Dedifferentiated amniotic fluid mesenchymal stem cell (primary cell): Measurements from ENCODE around the gene TXK.

Source experiments
- DNase-seq: peaks from one replicate; pipeline ENCODE4 v3.0.0-alpha.2; 2016; ENCODE audit errors: extremely low spot score

Gene TXK

DNA sequence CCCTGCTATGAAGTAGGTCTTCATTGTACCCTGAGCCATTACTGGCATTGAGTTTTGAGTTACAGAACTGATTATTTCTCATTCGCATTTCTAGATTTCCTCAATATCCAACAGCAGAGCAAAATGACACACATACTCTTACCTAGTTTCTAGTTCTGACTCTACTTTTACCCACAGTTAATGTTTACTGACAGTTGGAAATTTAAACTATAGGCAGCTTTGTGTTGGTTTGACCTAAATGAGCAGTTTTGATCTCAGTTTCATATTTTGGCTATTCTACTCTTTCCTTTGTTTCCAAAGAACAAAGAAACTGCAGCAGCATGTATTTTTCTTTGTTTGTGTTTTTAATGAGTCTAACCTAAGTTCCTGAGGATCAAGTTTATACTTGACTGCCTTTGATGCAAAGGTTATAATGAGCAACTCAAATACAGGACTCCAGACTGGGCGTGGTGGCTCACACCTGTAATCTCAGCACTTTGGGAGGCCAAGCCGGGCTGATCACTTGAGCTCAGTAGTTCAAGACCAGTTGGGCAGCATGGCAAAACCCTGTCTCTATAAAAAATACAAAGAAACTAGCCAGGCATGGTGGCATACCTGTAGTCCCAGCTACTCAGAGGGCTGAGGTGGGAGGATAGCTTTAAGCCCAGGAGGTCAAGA lies 30.4 kb downstream of the TXK start:
- no peak for DNase-seq

DNA sequence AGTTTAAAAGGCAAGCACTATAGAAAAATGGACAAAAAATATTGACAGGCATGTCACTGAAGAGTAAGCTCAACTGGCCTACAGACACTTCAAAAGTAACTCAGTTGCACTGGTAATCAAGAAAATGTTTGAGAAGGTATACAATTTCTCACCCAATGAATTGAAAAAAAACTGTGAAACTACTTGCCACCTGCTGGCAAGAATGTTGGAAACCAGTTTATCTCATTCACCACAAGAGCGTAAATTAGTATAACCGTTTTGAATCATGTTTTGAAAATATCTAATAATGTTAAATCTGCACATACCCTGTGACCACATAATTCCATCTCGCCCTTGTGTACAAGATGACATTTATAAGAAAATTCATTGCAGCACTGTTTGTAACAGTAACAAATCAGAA lies 31.7 kb downstream of the TXK start:
- DNase-seq = no peak

DNA sequence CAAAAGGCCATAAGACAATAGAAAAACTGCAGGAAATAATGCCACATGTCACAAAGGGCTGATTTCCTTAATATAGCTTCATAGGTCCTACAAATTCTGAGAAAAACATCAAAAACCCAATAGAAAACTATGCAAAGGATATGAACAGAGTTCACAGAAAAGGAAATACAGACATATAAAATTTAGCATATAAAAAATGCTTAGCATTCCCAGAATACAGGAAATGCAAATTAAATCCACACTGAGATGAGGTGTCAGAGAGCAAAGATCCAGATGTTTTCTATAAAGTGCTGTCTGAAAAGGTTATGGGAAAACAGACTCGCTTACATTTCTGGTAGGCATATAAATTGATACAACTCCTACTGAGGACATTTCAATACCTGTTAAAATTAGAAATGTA lies 33.8 kb downstream of the TXK start:
- DNase-seq = no peak

DNA sequence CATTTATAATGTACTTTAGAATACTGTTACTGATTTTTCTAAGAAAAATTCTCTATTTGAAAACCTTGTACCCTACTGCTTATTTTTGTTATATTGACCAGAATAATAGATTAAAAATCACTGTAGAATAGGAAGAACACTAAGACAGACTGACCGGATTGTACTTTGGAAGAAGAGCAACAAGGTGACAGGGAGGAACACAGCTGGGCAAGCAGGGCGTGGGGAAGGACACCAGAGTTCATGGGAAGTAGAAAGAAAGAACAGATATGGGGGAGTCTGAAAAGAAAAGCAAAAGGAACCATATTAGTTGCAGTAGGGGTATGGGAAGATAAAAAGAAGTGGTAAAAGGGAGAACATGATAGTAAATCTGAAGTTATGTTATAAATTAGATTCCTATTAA lies 38.6 kb downstream of the TXK start:
- DNase-seq = no peak

DNA sequence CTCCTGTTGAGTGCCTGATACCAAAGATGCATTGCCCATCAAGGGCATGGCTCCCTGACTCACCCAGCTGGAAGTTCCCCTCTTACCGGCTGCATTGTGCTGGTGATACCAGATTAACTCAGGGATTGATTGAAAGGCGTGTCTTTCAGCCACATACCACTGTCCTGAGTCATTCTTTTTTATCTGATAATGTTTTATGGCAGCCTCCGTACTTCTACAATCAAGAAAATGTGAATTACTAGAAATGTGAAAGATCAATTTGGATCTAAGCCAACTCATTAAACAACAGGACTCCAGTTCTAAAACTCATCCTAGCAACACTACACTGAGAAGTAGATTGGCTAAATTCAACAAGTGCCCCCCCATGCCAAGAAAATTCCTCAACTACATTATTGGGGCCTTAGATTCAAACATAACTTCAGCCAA lies 40.0 kb downstream of the TXK start:
- no peak for DNase-seq

DNA sequence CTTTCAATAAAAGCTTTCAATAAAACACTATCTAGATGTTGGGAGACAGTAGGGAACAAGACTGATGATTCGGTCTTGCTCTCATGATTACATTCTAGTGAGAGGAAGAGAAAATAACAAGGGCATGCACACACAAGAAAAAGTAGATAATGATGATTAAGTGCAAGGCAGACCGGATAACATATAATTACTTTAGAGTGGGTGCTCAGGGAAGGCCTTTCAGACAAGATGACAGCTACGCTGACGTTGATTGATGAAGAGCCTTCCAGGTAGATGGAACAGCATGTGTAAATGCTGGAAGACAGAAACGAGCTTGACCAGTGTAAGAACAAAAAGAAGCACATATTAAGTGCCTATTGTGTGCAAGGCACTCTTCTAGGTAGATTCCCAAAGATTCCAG lies 43.4 kb downstream of the TXK start:
- no peak for DNase-seq

DNA sequence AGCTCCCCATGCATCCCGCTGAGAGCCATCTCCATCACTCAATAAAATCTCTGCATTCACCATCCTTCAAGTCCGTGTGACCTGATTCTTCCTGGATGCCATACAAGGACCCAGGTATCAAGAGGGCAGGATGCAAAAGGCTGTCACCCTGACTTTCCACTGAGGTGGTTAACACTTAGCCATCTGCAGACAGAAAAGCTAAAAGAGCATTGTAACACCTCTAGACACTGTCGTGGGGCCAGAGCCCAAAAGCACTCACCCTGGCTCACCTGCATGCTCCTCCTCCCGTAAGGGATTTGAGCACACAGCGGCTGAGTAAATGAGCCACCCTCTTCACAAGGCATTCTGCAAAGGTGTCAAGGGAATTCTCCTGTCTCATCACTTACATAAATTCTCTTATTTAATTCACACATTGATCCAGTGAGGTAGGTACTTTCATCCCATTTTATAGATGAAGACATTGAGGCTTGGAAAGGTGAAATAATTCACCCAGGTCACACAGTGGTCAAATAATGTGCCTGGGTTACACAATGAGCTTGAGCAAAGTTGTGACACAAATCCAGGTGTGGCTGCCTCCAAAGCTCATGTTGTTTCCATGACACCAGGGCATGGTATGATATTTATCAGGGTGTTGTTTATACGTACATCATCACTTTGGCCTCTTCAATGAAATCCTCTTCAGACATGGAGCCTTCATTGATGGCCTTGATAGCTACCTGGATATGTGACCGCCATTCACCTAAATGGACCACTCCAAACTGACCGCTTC lies 48.0 kb downstream of the TXK start:
- no peak for DNase-seq

DNA sequence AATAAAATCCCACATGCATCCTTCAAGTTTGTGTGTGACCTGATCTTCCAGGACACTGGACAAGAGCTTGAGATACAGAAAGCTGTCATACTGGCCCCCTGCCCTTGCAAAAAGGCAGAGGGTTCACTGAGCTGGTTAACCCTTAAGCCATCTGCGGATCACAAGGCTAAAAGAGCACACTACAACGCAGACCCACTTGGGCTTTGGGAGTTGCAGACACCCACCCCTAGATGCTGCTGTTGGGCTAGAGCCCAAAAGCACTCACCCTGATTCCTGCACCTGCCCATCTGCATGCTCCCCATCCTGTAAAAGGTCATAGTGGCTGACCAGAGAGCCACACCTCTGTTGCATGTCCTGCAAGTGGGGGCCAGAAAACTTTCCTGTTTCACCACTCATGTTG lies 51.1 kb downstream of the TXK start:
- no peak for DNase-seq

DNA sequence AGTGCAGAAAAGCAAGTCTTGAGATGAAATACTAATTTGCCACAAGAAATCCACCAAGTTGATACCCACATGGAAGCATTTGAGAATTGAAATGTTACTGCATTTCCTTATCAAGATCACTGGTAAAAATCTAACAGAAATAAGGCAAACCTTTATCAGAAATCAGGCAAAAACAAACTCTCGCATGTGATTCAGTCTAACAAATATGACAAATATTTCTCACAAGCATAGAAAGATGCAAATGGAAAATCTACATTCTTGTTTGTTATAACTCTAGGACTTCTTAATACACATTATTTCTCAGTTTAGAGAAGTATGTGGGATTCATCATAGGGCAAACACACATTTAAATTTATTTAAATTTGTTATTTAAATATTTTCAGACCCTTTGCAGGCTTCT lies 52.9 kb downstream of the TXK start:
- no peak for DNase-seq

DNA sequence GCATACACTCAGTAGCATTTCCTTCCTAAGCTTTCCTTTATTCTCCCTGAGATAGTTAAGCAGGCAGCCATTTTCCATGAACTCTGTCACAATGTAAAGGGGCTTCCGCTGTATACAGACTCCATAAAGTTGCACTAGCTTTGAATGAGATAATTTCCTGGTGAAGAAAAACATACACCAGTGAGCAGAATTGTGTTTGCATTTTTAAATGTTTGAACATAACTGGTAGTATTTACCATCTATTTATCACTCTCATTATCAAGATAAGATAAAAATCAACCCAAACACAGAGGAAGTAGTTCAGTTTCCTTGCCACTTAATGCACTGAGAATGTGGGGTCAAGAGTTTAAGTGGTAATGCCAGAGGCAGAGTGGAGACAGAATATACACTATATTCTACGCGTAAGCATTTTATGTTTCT lies 54.1 kb downstream of the TXK start:
- no peak for DNase-seq

DNA sequence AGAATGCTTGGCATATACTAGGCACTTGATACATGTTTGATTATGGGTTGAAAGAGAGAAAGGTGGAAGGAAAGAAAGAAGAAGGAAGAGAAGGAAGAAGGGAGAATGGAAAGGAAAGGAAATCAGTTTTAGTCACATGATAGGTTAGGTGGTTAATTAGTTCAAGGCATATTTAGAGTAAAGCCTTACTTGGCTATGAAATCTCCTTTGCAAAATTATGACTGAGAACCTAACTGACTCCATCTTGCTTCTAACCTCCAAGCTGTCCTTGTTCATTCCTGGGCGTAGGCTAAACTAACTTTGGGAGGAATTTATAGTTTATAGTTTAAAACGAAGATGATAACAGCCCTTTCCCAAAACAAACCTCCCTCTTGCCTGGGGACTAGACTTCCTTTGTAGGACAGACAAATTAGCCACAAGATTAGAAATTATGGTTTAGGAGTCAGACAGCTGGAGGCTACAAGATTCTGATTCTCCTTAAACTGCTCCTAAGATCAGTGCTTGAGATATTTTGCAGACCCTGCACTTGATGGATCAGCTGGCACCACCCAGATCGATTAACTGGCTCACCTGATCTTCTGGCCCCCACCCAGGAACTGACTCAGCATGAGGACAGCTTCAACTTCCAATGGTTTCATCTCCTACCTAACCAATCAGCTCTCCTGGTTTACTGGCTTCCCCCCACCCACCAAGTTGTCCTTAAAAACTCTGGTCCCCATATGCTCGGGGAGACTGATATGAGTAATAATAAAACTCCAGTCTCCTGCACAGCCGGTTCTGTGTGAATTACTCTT lies 55.0 kb downstream of the TXK start:
- DNase-seq = no peak

DNA sequence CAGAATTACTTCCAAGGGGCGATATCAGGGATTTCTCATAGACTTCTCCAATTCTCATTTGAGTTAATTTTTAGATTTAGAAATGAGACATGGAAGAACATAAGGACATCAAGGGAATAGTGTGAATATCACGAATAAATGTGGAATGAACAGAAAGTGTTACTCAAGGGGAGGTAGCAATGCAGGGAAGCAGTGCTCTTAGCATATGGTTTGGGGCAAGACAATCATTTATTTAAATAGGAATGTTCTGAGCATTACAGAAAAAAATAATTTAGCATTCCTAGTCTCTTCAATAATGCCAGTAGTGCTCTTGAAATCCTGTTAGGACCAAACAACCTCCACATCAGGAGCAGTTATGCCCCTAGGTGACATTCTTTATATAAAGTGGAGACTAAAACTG lies 55.6 kb downstream of the TXK start:
- DNase-seq = no peak

DNA sequence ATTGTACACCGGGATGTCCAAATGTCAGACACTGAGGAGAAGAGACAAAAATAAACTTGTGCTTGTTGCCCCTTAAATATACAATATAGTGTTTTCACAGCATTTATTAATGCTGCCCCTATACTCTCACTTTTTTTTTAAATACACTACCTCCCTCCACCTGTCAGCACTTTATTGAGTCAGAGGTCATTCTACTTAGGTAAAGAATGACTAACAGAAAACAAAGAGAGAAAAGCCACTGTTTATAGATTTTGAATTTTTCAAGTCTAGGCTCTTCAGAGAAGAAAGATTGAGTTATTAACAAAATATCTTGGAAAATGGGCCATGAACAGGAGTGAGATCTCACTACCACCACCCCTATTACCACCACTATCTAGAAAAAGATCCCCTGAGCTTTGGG lies 59.4 kb downstream of the TXK start:
- no peak for DNase-seq

DNA sequence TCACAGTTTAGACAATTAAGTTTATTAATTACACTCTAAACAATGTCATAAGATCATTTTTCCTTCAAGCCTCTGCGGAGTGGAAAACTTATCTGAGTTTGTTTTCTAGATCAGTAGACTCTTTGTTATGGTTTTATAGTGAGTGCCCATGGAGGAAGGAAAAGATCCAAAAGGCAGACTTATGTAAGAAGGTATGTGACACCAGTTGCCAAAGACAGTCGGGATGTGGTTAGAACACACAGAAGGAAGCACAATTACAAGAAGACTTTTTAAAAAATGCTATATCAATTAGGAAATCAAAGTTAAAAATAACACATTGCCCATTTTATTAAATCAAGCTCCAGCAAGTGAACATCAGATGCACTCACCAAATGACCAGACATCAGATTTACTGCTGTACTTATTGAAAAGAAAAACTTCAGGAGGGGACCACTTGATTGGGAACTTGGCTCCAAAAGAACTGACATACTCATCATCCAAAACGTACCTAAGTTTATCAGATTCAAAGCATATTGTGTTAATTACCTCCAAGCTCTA lies 60.4 kb downstream of the TXK start:
- DNase-seq = no peak

DNA sequence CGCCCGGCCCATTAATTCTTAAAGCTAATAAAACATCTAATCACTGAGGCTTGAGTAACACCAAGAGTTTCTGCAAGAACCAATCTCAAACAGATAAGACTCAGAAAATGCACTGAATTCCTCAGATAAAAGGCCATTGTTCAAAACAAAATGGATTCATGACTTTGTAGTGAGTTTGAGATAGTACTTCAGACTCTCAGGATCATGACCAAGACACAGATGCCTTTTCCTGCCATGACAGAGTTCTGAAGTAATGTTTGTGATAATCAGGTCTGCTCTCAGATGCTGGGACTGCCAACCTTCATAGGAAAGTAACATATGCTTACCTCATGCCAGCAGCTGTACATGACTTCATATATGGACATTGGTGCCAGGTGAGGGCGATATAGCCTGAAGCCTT lies 62.9 kb downstream of the TXK start:
- no peak for DNase-seq

DNA sequence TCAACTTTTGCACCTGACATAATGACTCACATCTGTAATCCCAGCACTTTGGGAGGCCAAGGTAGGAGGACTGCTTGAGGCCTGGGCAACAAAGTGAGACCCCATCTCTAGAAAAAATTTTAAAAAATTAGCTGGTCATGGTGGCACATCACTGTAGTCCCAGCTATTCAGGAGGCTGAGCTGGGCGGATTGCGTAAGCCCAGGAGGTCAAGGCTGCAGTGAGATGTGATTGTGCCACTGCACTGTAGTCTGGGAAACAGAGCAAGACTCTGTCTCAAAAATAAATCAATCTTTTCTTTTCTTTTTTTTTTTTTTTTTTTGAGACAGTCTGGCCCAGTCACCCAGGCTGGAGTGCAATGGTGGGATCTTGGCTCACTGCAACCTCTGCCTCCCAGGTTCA lies 65.0 kb downstream of the TXK start:
- DNase-seq = no peak

DNA sequence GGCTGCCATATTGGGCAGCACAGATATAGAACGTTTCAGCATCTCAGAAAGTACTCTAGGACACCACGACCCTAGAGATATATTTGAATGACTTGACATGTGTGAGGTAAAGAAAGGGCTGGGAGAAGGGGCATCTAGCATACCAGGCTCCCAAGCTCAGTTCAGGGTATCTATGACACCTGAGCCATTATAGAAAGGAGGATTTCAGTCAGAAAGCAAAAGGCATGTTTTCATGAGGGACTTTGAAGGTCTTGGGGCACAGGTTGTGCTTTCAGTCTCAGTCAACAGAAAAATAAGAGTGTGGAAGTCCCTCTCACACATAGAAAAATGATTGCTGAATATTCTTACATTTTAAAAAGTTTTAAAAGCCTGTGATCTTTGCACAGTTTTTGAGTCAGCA lies 65.9 kb downstream of the TXK start:
- no peak for DNase-seq

DNA sequence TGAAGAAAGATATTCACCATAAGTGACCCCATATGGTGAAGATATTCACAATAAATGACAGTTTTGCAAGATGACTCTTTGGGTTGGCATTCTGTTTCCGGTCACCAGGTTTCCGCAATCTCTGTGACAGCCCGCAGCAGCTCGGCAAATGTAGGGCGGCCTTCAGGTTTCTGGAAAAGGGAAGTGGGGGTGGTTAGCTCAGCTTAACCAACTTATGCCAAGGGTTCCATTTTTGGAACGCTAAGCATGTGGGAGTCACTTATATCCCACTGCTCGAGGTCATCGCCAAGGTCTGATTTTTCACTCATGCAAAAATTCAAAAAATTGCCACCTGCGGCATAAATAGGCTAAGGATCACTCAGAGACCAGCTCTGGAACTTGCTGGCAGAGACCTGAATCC lies 66.5 kb downstream of the TXK start:
- no peak for DNase-seq

DNA sequence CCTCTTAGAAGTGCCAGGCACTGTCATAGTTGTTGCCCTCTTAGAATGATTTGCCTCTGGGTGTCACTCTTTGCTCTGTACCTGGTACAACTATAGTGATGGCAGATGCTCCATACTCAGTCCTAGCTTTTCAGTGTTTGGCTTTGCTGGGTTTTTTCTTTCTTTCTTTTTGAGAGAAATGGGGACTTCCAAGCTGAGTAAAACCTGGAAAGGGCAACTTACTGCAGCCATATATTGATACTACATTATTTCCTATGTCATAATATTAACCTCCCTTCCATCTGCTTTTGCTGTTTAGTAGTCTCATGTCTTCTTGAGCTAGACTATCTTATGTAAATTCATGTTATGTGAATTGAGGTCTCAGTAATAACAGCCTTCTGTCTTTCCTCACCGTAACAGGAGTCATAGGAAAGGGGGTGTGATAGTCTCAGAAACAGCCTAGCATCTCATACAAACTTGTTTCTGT lies 68.4 kb downstream of the TXK start:
- no peak for DNase-seq

DNA sequence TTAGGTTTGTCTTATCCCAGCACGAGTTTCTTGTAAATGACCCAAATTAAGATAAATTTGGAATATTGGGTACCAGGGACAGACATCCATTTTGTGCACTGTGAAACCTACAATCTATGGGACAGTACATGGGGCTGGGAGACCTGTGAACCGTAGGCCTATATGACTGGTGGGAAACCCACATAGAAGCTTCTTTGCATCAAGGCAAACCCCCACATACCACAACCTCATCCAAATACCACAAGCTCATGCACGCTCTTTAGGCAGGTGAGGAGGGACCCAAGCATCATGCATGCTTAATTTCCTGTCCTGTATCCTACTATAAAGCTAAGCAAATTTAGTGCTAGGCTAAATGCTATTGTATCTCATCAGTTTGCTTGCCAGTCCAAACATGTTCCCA lies 69.7 kb downstream of the TXK start:
- DNase-seq = no peak

DNA sequence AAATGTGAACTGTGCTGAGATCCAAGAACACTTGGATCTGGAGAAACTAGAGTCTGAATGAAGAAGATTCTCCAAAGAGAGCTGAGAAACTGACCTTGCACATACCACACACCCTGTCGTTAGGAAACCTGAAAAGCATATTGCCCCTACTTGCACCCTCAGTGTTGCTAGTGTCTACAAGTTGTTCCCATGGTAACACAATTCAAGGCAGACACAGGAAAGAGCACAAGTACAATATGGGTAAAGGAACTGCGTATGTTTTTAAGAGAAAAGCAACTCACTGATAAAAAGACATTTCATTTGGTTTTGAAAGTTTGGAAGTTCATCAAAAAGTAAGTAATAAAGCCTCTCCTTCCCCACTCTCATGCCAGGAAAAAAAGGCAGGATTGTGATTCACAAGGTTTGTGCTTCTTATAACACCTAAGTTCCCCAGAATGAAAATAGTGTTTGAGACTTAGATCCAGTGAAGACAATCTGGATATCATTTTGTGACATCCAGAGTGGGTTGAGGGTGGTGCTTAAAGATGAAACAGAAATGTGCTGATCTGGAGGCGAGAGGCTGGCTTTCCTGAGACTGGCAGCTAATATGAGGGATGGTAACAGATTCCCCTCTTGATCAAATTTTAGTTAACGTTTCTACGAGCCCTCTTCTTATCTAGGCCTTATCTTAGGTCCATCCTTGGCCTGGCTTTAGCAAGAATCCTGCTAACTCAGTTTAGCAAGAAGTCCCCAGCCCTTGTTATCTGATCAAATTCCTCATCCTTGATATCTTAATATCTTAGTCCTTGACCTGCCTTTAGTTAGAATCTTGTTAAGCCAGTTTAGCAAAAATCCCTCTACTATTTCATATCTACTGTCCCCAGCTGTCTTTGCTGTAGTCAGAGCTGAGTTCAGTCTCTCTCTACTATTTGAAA lies 75.2 kb downstream of the TXK start:
- no peak for DNase-seq
